NB4 (cell line): ENCODE data around the gene HMG20A.

Source experiments
- DNase-seq: peaks from one replicate; pipeline ENCODE4 v3.0.0; 2010; ENCODE audit warnings: low read depth
- H3K4me3 ChIP-seq: one replicate; pipeline ENCODE4 v1.5.1; 2011; ENCODE audit warnings: mild to moderate bottlenecking, low read depth, low read length, moderate library complexity
- MYC ChIP-seq: IDR thresholded peaks from 2 replicates; pipeline ENCODE4 v1.6.1; 2011; ENCODE audit warnings: low read depth, low read length
- POLR2A ChIP-seq: IDR thresholded peaks from 2 replicates; pipeline ENCODE4 v1.6.1; 2011; ENCODE audit warnings: mild to moderate bottlenecking; ENCODE audit not compliant: insufficient read length; ENCODE audit errors: extremely low read depth
- TF ChIP-seq, protein P1 (sequence below): IDR thresholded peaks from 2 replicates; pipeline ENCODE4 v1.6.1; 2011; ENCODE audit warnings: low read depth, low read length
- TF ChIP-seq, protein P2 (sequence below): IDR thresholded peaks from one replicate; pipeline ENCODE4 v1.5.1; 2012; ENCODE audit warnings: low read depth, low read length

HMG20A gene

DNA sequence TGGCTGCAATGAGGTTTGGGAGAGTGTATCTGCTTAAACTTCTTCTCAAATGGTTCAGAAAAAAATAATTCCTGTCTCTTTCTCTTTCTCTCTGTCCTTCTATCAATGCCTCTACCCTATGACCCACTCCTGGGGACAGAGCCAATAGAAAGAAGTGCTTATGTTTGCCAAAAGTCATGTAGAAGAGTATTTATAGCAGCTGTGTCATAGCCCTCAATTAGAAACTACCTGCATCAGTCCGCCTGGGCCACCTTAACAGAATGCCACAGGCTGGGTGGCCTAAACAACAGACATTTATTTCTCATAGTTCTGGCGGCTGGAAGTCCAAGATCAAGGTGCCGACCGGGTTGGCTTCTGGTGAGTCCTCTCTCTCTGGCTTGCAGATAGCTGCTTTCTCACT is 92.5 kb downstream of the HMG20A start:
- no peak for DNase-seq
- TF ChIP-seq, protein P1, sequence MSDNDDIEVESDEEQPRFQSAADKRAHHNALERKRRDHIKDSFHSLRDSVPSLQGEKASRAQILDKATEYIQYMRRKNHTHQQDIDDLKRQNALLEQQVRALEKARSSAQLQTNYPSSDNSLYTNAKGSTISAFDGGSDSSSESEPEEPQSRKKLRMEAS, result no peak
- TF ChIP-seq MYC (no peak), POLR2A (no peak)
- H3K4me3 ChIP-seq, result no peak overlapping the region

DNA sequence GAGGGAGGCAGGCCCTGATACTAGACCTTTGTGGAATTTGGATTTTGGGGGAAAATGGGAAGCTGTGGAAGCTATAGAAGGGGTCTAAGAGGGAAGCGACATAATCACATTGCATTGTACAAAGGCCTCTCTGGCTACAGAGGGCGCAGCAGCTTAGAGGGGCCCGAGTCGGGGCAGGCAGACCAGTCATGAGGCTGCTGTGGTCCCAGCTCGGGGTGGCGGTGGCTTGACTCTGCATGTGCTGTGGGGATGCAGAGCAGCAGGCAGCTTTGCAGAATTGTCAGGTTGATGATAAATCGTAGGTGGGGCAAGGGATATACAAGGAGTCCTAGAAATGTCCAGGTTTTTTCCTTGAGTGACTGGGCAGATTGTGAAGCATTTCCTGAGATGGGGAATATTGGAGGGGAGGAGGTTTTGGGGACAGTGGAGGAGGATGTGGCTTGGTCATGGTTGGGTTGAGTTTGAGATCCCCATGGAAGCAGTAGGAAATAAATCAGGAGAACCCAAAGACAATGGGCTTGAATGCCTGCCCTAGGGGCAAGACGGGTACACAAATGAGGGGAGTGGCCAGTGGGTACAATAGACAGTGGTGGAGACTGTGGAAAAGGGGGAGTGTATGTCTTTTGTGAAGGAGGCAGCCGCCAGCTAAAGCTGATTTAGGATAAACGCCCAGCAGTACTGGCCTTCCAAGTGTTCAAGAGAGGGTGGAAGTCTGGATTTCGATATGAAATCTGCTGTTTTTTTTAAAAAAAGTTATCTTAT is 94.1 kb downstream of the HMG20A start:
- no peak for DNase-seq
- TF ChIP-seq, protein P1, result no peak
- TF ChIP-seq, protein P2, sequence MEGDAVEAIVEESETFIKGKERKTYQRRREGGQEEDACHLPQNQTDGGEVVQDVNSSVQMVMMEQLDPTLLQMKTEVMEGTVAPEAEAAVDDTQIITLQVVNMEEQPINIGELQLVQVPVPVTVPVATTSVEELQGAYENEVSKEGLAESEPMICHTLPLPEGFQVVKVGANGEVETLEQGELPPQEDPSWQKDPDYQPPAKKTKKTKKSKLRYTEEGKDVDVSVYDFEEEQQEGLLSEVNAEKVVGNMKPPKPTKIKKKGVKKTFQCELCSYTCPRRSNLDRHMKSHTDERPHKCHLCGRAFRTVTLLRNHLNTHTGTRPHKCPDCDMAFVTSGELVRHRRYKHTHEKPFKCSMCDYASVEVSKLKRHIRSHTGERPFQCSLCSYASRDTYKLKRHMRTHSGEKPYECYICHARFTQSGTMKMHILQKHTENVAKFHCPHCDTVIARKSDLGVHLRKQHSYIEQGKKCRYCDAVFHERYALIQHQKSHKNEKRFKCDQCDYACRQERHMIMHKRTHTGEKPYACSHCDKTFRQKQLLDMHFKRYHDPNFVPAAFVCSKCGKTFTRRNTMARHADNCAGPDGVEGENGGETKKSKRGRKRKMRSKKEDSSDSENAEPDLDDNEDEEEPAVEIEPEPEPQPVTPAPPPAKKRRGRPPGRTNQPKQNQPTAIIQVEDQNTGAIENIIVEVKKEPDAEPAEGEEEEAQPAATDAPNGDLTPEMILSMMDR, result no peak
- no peak for TF ChIP-seq POLR2A
- TF ChIP-seq MYC, result no peak
- no peak overlapping the region for H3K4me3 ChIP-seq

DNA sequence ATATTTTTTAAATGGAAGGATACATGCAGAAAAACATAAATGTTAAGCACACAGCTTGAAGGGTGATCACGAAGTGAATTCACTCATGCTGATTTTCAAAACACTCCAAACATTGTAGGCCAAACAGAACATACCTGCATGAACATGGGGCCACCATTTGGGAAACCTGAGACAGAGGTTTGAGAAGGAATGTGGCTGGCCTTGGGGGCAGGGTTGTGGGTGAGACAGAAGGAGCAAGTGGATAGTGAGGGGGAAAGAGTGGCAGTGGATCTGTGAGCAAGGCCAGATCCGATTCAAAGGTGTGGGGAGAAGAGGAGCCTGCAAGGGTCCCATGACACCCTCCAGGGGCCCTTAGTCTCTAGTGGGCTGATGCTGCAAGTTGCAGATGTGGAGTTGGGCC is 94.9 kb downstream of the HMG20A start:
- DNase-seq, result no peak
- TF ChIP-seq POLR2A, result no peak
- no peak overlapping the region for H3K4me3 ChIP-seq

DNA sequence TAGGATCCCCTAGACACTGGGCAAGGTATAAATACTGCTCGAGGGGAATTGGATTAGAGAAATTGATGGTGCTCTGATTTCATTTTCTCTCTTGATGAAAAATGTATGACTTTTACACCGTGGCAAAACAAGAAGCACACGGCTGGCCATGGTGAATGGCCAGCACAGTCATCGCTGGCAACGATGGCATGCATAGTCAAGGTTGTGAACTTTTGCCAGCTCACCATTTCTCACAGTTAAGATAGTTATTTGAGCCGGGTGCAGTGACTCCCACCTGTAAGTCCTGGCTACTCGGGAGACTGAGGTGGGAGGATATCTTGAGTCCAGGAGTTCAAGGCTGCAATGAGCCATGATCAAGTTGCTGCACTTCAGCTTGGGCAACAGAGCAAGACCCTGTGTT is 95.4 kb downstream of the HMG20A start:
- no peak overlapping the region for H3K4me3 ChIP-seq
- DNase-seq, result no peak
- TF ChIP-seq, protein P1, result no peak
- TF ChIP-seq, protein P2, result no peak
- TF ChIP-seq POLR2A, result no peak
- no peak for TF ChIP-seq MYC

DNA sequence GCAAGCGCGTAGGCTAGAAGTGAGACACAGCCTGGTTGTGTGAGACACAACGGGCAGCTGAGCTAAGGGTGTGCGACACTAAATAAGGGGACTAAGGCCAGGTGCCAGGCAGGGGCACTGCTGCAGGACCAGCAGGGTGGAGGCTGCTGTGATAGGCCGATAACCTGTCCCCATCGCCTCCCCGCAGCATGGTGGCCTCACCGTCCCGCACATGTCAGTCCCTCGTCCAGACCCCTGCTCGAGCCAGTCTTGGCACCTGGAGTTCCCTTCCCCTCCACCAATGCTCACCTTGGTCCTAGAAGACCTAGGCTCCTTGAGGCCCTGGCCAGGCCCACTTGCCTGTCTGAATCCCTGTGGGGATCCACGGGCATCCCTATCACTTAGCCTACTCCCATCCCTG is 96.1 kb downstream of the HMG20A start:
- H3K4me3 ChIP-seq, result no peak overlapping the region
- no peak for TF ChIP-seq MYC
- TF ChIP-seq, protein P2, result no peak
- TF ChIP-seq POLR2A, result no peak
- TF ChIP-seq, protein P1, result no peak
- DNase-seq, result no peak

DNA sequence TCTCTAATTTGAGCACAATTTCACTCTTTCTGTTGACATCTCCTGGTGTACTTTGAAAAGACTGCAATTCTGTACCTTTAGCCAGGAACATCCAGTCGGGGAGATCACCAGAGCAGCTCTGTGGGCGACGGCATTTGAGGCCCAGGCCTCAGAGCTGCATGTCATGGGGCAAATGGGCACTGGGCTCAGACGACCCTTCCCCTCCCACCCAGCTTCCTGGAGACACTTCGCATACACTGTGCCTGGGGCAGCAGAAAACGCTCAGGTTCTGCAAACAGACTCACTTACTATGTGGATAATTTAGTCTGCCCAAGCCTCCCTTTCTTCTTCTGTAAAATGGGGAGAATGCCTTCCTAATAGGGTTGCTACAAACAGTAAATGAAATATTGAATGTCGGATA is 96.9 kb downstream of the HMG20A start:
- TF ChIP-seq MYC (no peak), POLR2A (no peak)
- TF ChIP-seq, protein P2, result no peak
- TF ChIP-seq, protein P1, result no peak
- H3K4me3 ChIP-seq, result no peak overlapping the region
- DNase-seq, result no peak
